Fibroblast of skin of scalp (primary cell): Measurements from ENCODE around the gene DNMT3A.

Source experiments
- DNase-seq: peaks from one replicate; pipeline ENCODE4 v3.0.0-alpha.2; 2013

Gene DNMT3A

GRCh38 chr2:25342372-25343186 is 854 bp upstream of the DNMT3A start:
- DNase-seq: peak; percentile 83

- DNase-seq: peak; percentile 31
Observed at GRCh38 chr2:25341011-25341727, 556 bp downstream of the DNMT3A start.

GRCh38 chr2:25340181-25340921 is 1.4 kb downstream of the DNMT3A start:
- peak; percentile 11 for DNase-seq

GRCh38 chr2:25339791-25340180 is 1.9 kb downstream of the DNMT3A start:
- no peak for DNase-seq

- no peak for DNase-seq
Observed at GRCh38 chr2:25339211-25339674, 2.5 kb downstream of the DNMT3A start.

- DNase-seq: no peak
Observed at GRCh38 chr2:25338401-25338800, 3.3 kb downstream of the DNMT3A start.

GRCh38 chr2:25337891-25338290 is 3.8 kb downstream of the DNMT3A start:
- no peak for DNase-seq

GRCh38 chr2:25337276-25337675 is 4.4 kb downstream of the DNMT3A start:
- DNase-seq: no peak

GRCh38 chr2:25336383-25336841 is 5.3 kb downstream of the DNMT3A start:
- no peak for DNase-seq

- no peak for DNase-seq
Observed at GRCh38 chr2:25335971-25336370, 5.8 kb downstream of the DNMT3A start.

GRCh38 chr2:25335204-25335603 is 6.5 kb downstream of the DNMT3A start:
- DNase-seq: no peak

- no peak for DNase-seq
Observed at GRCh38 chr2:25334482-25334881, 7.2 kb downstream of the DNMT3A start.

GRCh38 chr2:25333981-25334380 is 7.7 kb downstream of the DNMT3A start:
- no peak for DNase-seq

- no peak for DNase-seq
Observed at GRCh38 chr2:25332571-25332970, 9.2 kb downstream of the DNMT3A start.

- no peak for DNase-seq
Observed at GRCh38 chr2:25331686-25332365, 9.9 kb downstream of the DNMT3A start.

GRCh38 chr2:25330937-25331336 is 10.8 kb downstream of the DNMT3A start:
- no peak for DNase-seq

- no peak for DNase-seq
Observed at GRCh38 chr2:25330273-25330672, 11.5 kb downstream of the DNMT3A start.

- DNase-seq: no peak
Observed at GRCh38 chr2:25328152-25329085, 13.3 kb downstream of the DNMT3A start.

GRCh38 chr2:25326326-25327013 is 15.3 kb downstream of the DNMT3A start:
- DNase-seq: no peak

- DNase-seq: peak; percentile 43
Observed at GRCh38 chr2:25324905-25325592, 16.7 kb downstream of the DNMT3A start.
